ENCODE results near the gene CCDC88C.

Gene CCDC88C

DNA sequence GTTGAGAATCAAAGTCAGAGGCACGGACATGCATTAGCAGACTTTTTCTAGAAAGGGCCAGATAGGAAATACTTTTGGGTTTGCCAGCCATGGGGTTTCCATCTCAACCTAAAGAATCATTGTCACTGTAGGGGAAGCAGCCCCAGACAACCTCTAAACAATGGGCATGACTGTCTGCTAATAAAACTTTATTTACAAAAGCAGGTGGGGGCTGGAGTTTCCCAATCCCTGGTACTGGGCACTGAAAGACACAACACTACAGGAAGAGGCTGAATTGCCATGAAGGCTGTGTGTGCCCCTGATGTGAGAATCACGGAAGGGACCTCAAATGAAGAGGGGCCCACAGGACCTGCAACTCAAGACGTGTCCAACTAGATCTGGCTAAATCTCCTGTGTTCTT, 111.1 kb downstream of the CCDC88C start:
- DNase-seq (ENCODE audit: low read depth), result no peak

GRCh38 chr14:91305650-91306431, 111.8 kb downstream of the CCDC88C start:
- no peak for DNase-seq (ENCODE audit: low read depth)

DNA sequence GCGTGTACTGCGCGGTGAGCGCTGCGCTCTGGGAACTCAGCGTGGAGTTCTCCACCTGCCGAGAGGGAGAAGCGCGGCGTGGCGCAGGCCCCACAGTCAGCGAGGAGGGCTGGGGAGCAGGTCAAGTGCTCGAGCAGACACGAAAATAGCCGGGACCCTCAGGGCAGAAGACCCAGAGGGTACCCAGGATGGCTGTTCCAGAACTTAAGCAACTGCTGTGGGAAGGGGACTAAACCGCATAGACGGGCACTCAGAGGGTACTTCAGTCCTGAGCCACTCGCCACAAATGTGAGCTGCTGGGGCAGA, 113.7 kb downstream of the CCDC88C start:
- no peak for DNase-seq (ENCODE audit: low read depth)

- DNase-seq (ENCODE audit: low read depth), result peak; percentile 31
Observed at GRCh38 chr14:91303091-91303923, 114.3 kb downstream of the CCDC88C start.

- no peak for DNase-seq (ENCODE audit: low read depth)
Observed at GRCh38 chr14:91302391-91302790, 115.2 kb downstream of the CCDC88C start.

GRCh38 chr14:91300957-91301356, 116.7 kb downstream of the CCDC88C start:
- no peak for DNase-seq (ENCODE audit: low read depth)

- no peak for DNase-seq (ENCODE audit: low read depth)
Observed at GRCh38 chr14:91300283-91300895, 117.2 kb downstream of the CCDC88C start.

- no peak for DNase-seq (ENCODE audit: low read depth)
Observed at GRCh38 chr14:91299121-91300115, 118.2 kb downstream of the CCDC88C start.

DNA sequence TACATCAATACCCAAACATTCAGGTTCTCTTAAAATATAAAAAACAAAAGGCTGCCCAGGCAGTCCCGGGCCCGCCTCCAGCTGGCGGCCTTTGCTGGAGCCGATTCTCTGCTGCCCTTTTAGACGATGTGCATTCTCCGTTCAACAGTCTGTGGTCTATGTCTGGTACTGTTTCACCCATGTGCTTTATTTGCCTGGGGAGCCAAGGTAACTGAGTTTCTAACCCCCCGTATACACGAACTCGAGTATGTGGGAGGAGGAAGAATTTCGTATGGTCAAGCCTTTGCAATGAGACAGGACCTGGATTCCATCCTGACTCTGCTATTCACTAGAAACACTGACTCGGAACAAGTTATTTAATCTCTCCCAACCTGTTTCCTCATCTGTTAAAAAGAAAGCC, 119.0 kb downstream of the CCDC88C start:
- DNase-seq (ENCODE audit: low read depth), result no peak

DNA sequence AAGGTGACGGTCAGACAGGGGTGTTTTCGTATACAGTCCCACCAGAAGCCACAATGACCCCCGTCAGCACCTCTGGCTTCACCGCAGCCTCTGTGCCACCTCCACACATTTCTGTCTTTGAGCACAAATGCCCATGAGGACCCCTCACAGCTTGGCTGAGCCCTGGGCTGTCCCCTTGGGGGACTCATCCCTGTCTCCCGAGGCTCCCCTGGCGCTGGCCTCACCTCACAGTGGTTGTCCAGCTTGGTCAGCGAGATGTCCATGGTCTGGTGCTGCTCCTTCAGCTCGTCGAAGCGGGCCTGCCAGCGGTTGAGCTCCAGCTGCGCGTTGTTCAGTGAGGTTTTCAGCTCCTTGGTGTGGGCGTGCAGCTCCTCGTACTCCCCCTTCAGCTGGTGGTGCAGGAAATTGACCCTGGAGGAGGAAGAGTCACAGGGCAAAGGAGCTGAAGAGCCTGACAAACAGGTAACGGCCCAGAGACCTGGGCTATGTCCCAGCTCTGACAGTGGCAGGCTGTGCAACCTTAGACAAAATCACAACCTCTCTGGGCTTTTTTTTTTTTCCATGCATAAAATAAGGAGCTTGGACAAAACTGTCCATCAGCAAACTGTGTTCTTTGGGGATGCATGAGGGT, 120.4 kb downstream of the CCDC88C start:
- DNase-seq (ENCODE audit: low read depth), result no peak

- no peak for DNase-seq (ENCODE audit: low read depth)
Observed at GRCh38 chr14:91295851-91296796, 121.5 kb downstream of the CCDC88C start.

GRCh38 chr14:91295276-91295845, 122.3 kb downstream of the CCDC88C start:
- no peak for DNase-seq (ENCODE audit: low read depth)

GRCh38 chr14:91294153-91294552, 123.5 kb downstream of the CCDC88C start:
- no peak for DNase-seq (ENCODE audit: low read depth)

GRCh38 chr14:91293281-91293680, 124.3 kb downstream of the CCDC88C start:
- no peak for DNase-seq (ENCODE audit: low read depth)

DNA sequence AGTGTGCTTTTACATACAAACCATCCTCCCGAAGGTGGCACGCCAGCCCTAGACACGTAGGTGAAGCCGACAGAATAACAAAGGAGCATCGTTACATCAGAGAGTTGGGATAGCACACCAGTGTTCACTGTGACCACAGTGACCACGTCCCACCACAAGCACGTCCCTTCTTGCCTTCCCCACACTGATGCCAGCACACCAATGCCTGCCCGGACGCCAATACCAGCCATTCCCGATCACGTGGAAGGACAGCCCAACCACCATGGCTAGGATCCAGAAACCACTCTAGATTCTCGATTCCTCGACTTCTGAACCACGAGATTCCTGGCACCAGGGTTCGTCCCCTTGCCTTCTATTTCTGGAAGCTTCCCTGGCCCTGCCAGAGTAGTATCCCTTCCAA, 125.1 kb downstream of the CCDC88C start:
- DNase-seq (ENCODE audit: low read depth), result no peak

DNA sequence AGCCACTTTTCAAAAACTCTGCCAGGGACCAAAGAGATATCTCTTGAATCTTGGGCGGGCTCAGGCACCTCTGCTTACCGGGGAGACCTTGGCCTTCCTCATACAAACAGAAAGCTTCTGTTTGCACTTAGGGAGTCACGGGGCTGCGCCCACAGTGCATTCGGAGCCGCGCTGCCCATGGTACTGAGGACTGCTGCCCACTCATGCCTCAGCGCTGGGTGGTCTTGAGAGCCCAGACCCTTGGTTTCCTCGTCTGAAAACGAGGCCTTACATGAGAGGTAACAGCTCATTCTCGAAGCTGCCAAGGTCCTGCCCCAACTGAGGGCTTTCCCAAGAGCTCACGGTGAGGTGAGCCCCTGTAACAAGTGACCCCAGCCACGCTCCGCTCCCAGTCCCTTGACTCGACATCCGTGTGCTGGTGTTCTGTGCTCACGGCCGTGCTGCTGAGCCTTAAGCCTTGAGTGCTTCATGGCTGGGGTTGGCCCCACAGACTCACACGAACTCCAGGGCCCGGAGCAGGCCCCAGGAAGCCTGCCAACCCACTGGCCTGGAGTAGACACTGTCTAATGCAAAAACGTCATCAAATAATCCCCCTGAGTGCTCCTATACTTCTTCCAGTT, 125.7 kb downstream of the CCDC88C start:
- no peak for DNase-seq (ENCODE audit: low read depth)

- no peak for DNase-seq (ENCODE audit: low read depth)
Observed at GRCh38 chr14:91290986-91291385, 126.6 kb downstream of the CCDC88C start.

- DNase-seq (ENCODE audit: low read depth), result no peak
Observed at GRCh38 chr14:91289464-91289863, 128.2 kb downstream of the CCDC88C start.

DNA sequence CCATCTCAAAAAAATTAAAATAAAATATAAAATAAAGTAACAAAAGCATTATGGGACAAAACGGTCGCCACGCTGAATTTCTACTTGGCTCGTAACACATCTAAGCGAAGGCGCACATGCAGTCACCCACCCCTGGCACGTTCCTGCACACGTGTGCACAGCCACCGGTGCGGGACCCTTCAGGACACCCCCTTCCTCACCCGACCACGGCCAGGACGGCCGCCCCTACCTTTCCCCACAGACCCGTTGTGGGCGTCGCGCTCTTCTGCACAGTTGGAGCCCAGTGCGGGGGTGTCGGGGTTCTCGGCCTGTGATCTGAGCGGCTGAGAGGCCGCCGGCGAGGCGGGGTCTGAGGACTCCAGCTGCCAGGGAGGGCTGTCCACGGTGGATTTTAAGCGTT, 128.7 kb downstream of the CCDC88C start:
- DNase-seq (ENCODE audit: low read depth), result no peak

All from stimulated activated CD4-positive, alpha-beta T cell treated with anti-CD3 and anti-CD28 coated beads, Interleukin-2, amount 100 ng/mL, for 4 hours (primary cell).